GM12892 (cell line): ENCODE data around the gene SLC9A3.

Experiments
- DNase-seq: peaks from one replicate; pipeline ENCODE4 v3.0.0; 2011; ENCODE audit not compliant: insufficient read length
- FAIRE-seq: peaks from 2 replicates; lab custom pipeline; 2011; peaks lifted over from hg19 to GRCh38; lab: Jason Lieb, UNC
- POLR2A ChIP-seq: IDR thresholded peaks from 2 replicates; pipeline ENCODE4 v1.6.1; 2011; ENCODE audit warnings: low read depth, low read length, control low read depth
- POLR2AphosphoS5 ChIP-seq: IDR thresholded peaks from 2 replicates; pipeline ENCODE4 v1.6.1; 2011; ENCODE audit warnings: low read depth, low read length, control low read depth
- TAF1 ChIP-seq: IDR thresholded peaks from 2 replicates; pipeline ENCODE4 v1.6.1; 2011; ENCODE audit warnings: low read depth, mild to moderate bottlenecking, control low read depth, low read length, borderline replicate concordance

SLC9A3 gene

GRCh38 chr5:541539-542318, 17.5 kb upstream of the SLC9A3 start:
- no peak for FAIRE-seq
- TF ChIP-seq POLR2A = no peak
- TF ChIP-seq TAF1 = no peak
- no peak for DNase-seq

GRCh38 chr5:540906-541538, 16.8 kb upstream of the SLC9A3 start:
- no peak for FAIRE-seq
- TF ChIP-seq TAF1 = no peak
- no peak for TF ChIP-seq POLR2A
- TF ChIP-seq POLR2AphosphoS5 = no peak
- no peak for DNase-seq

GRCh38 chr5:540071-540905, 16.0 kb upstream of the SLC9A3 start:
- no peak for DNase-seq
- TF ChIP-seq TAF1 (no peak), POLR2AphosphoS5 (no peak), POLR2A (no peak)
- FAIRE-seq = no peak

GRCh38 chr5:539469-540070, 15.3 kb upstream of the SLC9A3 start:
- TF ChIP-seq POLR2A (no peak), TAF1 (no peak), POLR2AphosphoS5 (no peak)
- FAIRE-seq (no peak), DNase-seq (no peak)

- FAIRE-seq = no peak
- TF ChIP-seq TAF1 (no peak), POLR2A (no peak), POLR2AphosphoS5 (no peak)
- DNase-seq = no peak
Measured at GRCh38 chr5:538801-539468, 14.7 kb upstream of the SLC9A3 start.

GRCh38 chr5:538271-538771, 14.1 kb upstream of the SLC9A3 start:
- DNase-seq (no peak), FAIRE-seq (no peak)
- no peak for TF ChIP-seq POLR2AphosphoS5
- no peak for TF ChIP-seq TAF1
- no peak for TF ChIP-seq POLR2A

GRCh38 chr5:537621-538071, 13.4 kb upstream of the SLC9A3 start:
- DNase-seq (no peak), FAIRE-seq (no peak)
- TF ChIP-seq TAF1 (no peak), POLR2A (no peak), POLR2AphosphoS5 (no peak)

GRCh38 chr5:537098-537497, 12.8 kb upstream of the SLC9A3 start:
- FAIRE-seq = no peak

GRCh38 chr5:535846-536698, 11.8 kb upstream of the SLC9A3 start:
- FAIRE-seq = no peak
- TF ChIP-seq TAF1 = no peak
- TF ChIP-seq POLR2A = no peak
- TF ChIP-seq POLR2AphosphoS5 = no peak
- DNase-seq = no peak

More at GRCh38 chr5:537098-537497, 12.8 kb upstream of the SLC9A3 start:
- DNase-seq = no peak
- no peak for TF ChIP-seq POLR2AphosphoS5
- TF ChIP-seq TAF1 = no peak
- no peak for TF ChIP-seq POLR2A
